PC-9 (cell line): ENCODE data around the gene IL1R1.

Experiments
- CTCF ChIP-seq: fragments of 200-600 bp; sonication (generic); conservative IDR thresholded peaks from 2 replicates; pipeline ENCODE4 v1.6.1; 2017; ENCODE audit warnings: mixed run types, antibody characterized with exemption, mild to moderate bottlenecking, moderate library complexity
- EZH2 ChIP-seq: fragments of 200-600 bp; sonication (generic); IDR thresholded peaks from 2 replicates; pipeline ENCODE4 v1.8.0; 2017; ENCODE audit warnings: antibody characterized with exemption, low read depth

DNA sequence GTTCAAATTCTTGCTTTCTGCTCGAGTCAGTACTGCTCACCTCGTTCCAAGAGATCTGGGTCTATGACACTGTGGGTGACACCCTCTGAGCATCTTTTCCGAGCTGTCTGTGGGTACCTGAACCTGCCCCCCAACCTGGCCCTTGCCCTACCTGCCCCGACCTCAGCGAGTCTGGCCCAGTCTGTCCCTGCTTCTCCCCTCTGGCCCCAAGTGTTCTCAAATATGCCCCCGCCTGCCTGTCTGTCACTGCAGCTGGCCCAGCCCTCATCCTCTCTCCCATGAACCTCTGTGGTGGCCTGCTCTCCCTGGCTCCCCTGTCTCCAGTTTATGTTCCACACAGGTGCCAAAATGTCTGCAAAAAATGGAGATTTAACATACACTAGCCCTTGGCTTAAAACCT lies 11.8 kb downstream of the IL1R1 start:
- no peak for TF ChIP-seq CTCF
- no peak for TF ChIP-seq EZH2
